HG03565 (cell line): ENCODE results near the gene APBB3.

ENCODE experiments used
- ATAC-seq: cut with Tn5 transposase; IDR thresholded peaks from one replicate; pipeline ENCODE4 v1.9.1; 2021; ENCODE audit warnings: mild to moderate bottlenecking, moderate library complexity; ENCODE audit not compliant: unreplicated experiment

APBB3 gene

GRCh38 chr5:140556438-140556837 is 8.0 kb downstream of the APBB3 start:
- ATAC-seq = no peak

GRCh38 chr5:140555747-140556312 is 8.6 kb downstream of the APBB3 start:
- ATAC-seq = no peak

- ATAC-seq = no peak
Observed at GRCh38 chr5:140554454-140554853, 9.9 kb downstream of the APBB3 start.

- ATAC-seq = no peak
Observed at GRCh38 chr5:140553657-140554056, 10.7 kb downstream of the APBB3 start.

GRCh38 chr5:140551872-140552271 is 12.5 kb downstream of the APBB3 start:
- ATAC-seq = no peak

- no peak for ATAC-seq
Observed at GRCh38 chr5:140550147-140551079, 14.0 kb downstream of the APBB3 start.

- ATAC-seq = no peak
Observed at GRCh38 chr5:140549237-140550144, 14.9 kb downstream of the APBB3 start.

GRCh38 chr5:140548791-140549190 is 15.6 kb downstream of the APBB3 start:
- no peak for ATAC-seq

GRCh38 chr5:140548300-140548688 is 16.1 kb downstream of the APBB3 start:
- ATAC-seq = no peak

GRCh38 chr5:140547508-140548299 is 16.7 kb downstream of the APBB3 start, which contains the start of gene EIF4EBP3:
TSS of gene EIF4EBP3 (plus strand) at chr5:140547662. CDS start at chr5:140547738, 76 bp downstream.
- ATAC-seq = peak; percentile 98

GRCh38 chr5:140546851-140547507 is 17.4 kb downstream of the APBB3 start:
- no peak for ATAC-seq

GRCh38 chr5:140545606-140546005 is 18.8 kb downstream of the APBB3 start:
- ATAC-seq = no peak

GRCh38 chr5:140544986-140545385 is 19.4 kb downstream of the APBB3 start:
- no peak for ATAC-seq

GRCh38 chr5:140542972-140543371 is 21.4 kb downstream of the APBB3 start:
- no peak for ATAC-seq

GRCh38 chr5:140540227-140540626 is 24.2 kb downstream of the APBB3 start:
- no peak for ATAC-seq

- no peak for ATAC-seq
Observed at GRCh38 chr5:140524003-140524402, 40.4 kb downstream of the APBB3 start.

GRCh38 chr5:140513124-140513523 is 51.3 kb downstream of the APBB3 start:
- no peak for ATAC-seq

- no peak for ATAC-seq
Observed at GRCh38 chr5:140509898-140510297, 54.5 kb downstream of the APBB3 start.
